Esophagus mucosa (tissue), 1 donor: ENCODE measurements around the gene SGTA. TPM values are rescaled to one million over a fixed set of nuclear protein-coding genes. Genes with fewer than 3 reads are reported as not detected.
A peak's percentile ranks its signal among the peaks of the same experiment; 100 is the strongest.

ENCODE experiments used
- ATAC-seq: fragments of 200-7000 bp; cut with Tn5 transposase; one replicate; pipeline ENCODE4 v1.9.1; 2020
- total RNA-seq: library from RNA; stranded (reverse); gene quantifications from one replicate; pipeline ENCODE4 v1.2.4, GENCODE V29; 2023
- donor health status: DM: yes; HTN: yes; CAD: no.

SGTA gene
- total RNA-seq, 1 donor from 2014 or later, result 32.4 TPM

DNA sequence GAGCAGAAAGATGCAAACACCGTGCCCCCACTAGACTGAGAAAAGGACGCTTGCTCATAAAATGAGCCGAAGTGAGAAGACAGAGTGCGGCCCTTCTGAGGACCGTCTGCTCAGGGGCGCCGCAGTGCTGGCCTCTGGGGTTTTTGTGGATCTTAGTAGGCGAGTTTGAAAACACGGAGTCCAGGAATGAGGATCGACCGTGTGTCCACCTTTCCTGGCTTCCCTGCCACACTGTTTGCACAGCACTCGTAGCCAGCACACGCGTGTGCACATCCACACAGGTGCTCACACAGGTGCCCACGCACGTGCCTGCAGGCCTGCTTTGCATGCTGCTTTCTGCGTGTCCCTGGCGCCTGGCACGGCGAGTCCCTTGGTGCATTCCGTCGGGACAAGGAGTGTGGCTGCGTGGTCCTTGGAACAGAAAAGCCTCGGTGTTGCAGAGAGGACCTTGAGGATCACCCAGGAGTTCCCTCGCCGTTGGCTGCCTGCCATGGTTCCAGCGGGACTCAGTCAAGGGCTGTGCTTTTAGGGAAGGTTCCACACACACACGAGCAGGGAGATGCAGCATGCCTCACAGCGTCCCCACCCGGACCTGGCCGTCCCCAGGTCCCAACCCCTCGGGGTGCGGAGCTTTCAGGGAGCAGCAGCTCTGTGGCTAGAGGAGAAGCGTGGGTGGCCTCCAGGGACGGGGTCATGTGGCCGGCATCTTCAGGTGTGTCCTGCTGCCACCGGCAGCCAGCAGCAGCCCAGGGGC lies 26.5 kb upstream of the SGTA start:
- ATAC-seq, result no peak

DNA sequence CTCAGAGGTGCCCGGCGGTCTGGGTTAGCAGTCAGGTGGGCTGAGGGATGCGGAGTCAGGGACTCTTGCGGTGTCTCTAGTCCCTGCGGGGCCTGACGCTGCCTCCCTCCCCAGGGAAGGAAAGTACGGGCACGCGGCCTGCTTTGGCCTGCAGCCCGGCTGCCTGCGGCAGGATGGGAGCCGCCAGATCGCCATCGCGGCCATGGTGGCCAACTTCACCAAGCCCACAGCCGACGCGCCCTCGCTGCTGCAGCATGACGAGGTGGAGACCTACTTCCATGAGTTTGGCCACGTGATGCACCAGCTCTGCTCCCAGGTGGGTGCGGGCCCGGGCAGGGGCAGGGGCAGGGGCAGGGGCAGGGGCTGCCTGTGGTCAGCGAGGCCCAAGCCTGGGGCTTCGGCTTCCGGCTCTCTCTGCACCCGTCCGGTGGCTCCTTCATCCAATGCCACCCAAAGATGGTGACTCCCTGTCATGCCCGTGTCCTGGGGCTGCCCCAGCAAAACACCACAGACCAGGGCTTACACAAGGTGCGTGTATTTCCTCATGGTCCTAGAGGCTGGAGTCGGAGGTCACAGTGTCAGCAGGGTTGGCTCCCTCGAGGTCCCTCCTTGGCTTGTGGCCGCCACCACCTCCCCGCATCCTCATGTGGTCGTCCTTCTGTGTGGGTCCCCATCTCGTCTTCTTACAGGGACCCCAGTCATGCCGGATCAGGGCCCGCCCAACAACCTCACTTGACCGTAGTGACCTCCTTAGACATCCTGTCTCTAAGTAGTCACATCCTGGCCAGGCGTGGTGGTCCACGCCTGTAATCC lies 25.3 kb upstream of the SGTA start:
- no peak for ATAC-seq

DNA sequence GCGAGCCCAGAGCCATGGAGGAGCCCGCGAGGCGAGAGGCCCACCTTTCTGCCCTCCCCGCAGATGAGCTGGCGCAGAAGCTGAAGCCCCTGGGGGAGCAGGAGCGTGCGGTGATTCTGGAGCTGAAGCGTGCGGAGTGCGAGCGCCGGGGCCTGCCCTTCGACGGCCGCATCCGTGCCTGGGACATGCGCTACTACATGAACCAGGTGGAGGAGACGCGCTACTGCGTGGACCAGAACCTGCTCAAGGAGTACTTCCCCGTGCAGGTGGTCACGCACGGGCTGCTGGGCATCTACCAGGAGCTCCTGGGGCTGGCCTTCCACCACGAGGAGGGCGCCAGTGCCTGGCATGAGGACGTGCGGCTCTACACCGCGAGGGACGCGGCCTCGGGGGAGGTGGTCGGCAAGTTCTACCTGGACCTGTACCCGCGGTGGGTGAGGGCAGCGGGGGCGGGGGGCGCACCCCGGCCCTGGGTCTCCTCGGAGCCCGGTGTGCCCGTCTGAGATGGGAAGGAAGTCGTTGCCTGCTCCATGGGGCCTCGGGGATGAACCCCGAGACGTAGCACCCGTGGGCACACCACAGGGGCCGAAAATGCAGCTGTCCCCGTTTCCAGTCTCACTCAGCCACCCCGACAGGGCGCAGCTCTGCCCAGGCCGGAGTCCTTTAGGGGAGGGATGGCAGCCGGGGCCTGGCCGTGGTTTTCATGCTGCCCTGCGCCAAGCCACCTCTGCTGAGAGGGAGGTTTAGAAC lies 24.5 kb upstream of the SGTA start:
- no peak for ATAC-seq

DNA sequence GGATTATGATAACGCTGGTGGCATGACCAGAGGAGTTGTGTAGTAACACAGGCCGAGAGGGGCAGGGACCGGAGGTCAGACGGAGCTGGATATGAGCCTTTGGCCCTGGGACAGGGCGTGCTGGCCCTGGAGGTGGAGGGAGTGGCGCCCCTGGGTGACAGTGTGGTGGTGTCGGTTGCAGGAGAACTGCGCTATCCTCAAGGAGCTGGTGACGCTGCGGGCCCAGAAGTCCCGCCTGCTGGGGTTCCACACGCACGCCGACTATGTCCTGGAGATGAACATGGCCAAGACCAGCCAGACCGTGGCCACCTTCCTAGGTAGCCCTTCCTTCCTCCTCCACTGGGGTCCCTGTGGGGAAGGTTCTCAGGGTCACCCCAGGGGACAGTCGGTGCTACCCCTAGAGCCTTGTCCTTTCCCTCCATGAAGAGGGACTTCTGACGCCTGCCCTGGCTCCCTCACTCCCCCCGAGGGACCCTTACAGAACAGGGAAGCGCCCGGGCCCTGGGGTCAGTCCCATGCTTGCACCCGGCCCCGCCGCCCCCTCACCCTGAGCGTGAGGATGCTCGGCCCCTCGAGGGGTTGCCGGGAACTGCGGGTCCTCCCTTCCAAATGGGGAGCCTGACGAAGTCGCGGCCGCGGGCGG lies 23.8 kb upstream of the SGTA start:
- no peak for ATAC-seq

DNA sequence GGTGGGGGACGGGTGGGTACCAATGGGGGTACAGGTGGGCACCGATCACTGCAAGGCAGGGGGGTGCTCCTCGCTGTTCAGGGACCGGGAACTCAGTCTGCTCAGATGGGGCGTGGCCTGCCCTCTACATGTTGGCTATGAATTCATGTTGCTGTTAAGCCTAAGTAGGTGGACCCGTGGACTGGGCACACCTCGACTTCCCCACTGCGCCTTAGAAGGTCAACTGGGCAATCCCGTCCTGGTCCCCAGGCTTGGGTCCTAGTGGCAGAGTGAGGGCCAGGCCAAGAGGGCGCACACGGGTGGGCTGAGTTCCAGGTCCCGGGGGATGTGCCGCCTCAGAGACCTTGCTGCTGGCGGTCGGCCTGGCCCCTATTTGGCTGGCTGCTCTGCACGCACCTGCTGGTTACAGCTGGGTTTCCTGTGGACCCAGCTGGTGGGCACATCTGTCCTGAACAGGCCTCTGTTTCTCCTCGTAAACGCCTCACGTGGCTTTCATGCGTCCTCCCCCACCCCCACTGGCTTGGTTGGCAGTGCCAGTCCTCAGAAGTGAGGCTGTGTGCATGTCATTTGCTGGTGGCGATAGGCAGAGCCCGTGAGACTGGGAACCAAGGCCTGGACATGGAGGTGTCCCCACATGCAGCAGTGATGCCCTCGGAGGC lies 23.0 kb upstream of the SGTA start:
- ATAC-seq, result no peak

GRCh38 chr19:2805261-2805900 lies 22.3 kb upstream of the SGTA start:
- no peak for ATAC-seq

DNA sequence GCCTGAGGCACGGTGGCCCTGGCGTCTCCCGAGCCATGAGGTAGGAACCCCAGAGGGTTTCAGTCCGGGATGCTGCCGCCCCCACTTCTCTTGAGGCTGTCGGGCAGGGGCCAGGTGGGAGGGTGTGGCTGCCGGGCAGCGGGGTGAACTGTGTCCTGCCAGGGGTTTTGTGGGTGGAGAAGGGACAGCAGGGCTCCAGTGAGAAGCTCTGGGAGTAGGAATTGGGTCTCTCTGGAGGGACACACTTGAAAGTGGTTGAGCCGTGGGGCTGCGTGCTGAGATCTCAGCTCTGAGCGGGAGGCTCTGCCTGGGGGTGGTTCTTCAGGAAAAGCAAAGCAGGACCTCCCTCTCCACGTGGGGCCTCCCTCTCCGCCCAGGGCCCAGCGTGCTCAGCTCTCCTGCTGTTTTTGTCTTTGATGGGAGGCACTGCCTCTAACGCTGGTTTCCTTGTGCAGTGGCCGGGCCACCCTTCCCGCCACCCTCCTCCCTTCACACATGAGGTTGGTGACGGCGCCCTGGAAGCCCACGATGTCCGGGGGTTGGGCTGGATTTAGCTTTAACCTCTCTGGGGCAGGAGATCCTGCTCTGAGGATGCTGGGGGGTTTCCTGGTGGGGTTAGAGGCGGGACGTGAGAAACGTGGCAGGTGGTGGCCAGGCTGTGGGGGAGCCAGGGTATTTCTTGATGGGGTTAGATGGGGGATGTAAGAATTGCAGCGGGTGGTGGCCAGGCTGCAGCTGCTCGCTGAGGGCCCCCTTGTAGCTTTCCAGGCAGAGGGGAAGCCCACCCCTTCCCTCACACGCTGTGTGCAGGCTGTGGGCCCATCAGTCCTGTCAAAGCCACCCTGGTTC lies 21.3 kb upstream of the SGTA start:
- no peak for ATAC-seq

- no peak for ATAC-seq
Measured at GRCh38 chr19:2803486-2804155, 20.5 kb upstream of the SGTA start.

DNA sequence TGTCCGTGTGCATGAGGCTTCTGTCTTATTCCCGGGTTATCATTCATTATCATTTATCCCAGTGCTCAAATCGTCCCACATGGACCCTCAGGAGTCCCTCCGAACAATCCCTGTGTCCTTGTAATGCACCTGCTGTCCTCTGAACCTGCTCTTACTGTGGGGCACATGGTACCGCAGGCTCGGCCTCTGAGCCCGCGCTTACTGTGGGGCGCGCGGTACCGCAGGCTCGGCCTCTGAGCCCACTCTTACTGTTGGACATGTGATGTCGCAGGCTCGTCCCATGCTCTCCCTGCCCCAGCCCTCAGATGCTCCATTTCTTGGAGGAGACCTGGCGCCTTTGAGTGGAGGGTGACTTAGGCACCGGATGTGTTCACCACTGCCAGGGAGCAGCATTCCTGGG lies 19.8 kb upstream of the SGTA start:
- ATAC-seq, result no peak

DNA sequence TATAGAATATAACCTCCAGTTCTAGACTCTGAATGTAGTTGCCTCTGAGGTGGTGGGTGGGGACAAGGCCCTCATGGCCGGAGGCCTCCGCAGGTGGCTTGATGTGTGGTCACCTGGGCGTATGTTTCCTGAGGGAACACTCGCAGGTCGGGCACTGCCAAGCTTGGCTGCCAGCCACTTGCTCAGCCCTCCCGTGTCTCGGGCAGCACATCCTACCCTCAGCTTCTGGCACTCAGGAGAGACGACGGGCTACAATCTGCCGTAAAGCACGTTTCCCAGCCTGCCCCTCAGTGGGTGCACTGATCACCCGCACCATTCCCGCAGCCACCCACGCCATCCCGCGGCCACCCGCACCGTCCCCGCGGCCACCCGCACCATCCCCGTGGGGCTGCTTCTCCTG lies 17.4 kb upstream of the SGTA start:
- ATAC-seq, result no peak

GRCh38 chr19:2799273-2800020 lies 16.4 kb upstream of the SGTA start:
- no peak for ATAC-seq

DNA sequence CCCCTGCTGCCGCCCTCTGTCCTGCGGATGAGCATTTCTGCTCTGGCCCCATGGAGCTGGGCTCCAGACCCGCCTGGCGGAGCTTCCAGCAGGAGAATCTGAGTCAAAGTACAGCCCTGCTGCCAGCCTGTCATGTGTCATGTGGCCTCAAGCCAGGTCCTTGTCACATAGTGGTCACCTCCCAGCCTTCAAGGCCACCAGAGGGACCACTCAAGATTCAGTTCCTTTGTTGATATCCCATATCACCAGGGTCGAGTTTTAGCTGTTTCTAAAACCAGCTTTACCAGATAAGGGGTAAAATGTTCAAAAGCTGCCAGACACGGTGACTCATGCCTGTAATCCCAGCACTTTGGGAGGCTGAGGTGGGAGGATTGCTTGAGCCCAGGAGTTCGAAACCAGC lies 15.7 kb upstream of the SGTA start:
- ATAC-seq, result no peak

DNA sequence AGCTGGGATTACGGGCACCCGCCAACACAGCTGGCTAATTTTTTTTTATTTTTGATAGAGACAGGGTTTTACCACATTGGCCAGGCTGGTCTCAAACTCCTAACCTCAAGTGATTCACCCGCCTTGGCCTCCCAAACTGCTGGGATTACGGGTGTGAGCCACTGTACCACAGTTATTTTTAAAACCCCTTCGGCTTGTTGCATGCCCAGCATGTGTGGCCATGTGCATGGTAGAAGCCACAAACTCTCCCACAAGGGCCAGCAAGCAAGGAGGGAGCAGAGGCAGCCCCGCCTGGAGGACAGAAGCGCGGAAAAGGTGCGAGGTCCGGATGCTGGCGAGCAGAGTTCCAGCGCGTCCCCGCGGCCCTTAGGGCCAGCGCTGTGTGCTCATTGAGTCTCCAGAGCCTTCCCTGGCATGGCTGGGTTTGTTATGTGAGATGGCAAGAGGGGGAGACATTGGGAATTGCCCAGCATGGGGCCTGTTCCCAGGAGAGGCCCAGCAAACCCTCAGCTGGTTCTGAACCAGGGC lies 15.1 kb upstream of the SGTA start:
- ATAC-seq, result no peak

GRCh38 chr19:2797280-2797679 lies 14.2 kb upstream of the SGTA start:
- no peak for ATAC-seq

DNA sequence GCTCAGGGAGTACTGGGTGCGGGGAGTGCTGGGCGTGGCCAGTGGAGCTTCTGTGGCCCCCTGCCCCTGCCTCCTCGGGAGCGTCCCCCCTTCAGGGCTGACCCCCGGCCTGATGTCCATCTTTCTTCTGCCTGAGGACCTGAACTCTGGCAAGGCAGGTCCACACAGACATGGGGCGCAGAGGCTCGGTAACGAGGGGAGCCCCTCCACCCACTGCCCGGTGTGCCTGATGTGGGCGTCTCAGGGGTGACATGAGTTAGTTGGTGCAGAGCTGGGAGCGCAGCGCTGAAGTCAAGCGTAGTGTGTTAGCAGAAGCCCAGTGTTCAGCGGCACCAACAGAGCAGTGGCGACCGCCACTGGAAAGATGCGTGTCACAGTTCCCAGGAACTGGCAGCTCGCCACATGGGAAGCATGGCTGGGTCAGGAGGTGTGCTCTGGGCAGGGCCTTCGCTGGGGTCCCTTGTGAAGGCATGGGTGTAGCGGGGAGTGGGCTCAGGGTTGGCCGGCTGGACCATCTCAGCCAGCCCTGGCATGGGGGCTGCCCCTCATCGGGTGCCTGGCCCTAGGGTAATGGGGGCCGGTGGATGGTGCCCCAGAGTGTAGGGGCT lies 13.7 kb upstream of the SGTA start:
- ATAC-seq, result peak; percentile 19

- peak; percentile 43 for ATAC-seq
Measured at GRCh38 chr19:2795827-2796658, 13.0 kb upstream of the SGTA start.

DNA sequence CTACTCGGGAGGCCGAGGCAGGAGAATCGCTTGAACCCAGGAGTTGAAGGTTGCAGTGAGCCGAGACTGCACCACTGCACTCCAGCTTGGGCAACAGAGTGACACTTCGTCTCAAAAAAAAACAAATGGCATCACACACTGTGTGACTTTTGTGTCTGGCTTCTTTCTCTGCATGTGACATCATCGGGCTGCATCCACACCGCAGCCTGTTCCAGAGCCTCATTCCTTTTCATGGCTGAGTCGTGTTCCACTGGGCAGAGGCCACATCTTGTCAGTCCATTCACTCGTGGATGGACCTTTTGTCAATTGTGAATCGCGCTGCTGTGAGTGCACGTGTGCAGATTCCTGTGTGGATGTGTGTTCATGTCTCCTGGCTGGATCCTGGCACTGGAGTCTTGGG lies 10.5 kb upstream of the SGTA start:
- no peak for ATAC-seq

DNA sequence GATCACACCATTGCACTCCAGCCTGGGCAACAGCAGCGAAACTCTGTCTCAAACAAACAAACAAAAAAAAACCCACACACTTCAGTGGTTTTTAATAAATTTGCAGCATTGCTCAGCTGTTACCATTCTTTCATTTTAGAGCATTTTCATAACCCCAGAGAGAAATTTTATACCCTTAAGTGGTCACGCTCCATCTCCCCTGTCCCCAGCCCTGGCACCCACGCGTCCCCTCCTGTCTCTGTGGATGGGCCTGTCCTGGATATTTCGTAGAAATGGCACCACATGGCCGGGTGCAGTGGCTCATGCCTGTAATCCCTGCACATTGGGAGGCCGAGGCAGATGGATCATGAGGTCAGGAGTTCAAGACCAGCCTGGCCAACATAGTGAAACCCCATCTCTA lies 10.1 kb upstream of the SGTA start:
- ATAC-seq, result no peak
